ENCODE results near the gene C12orf43. TPM values are rescaled to one million over a fixed set of nuclear protein-coding genes. Genes with fewer than 3 reads are reported as not detected.
"Not testable (repeated sequence)": the region's sequence is repeated elsewhere in the genome, so short reads cannot be mapped to it uniquely, and the experiment has no call there.

Gene C12orf43
- total RNA-seq: 10 to 100 TPM in 2 of 6 experiments, 1 to 10 TPM in 4; 6.7 to 12.2 (median 8.8) TPM
- long read RNA-seq, full-length matches to known transcripts: 3 of 5 reads
- long read RNA-seq, partial matches to known transcripts: 0 of 5 reads
- long read RNA-seq, other reads (novel, unspliced or antisense): 2 of 5 reads

- Histone ChIP-seq H3K27ac (peak within 1 kb of the TSS; percentile 42 to 47 (median 45)), H3K27me3 (no peaks in the 10 kb centered on the region), H3K4me3 (peak within 1 kb of the TSS; percentile 83 to 93 (median 86)), H3K36me3 (no peaks in the 10 kb centered on the region), H3K4me1 (peaks cover 0 to 8% (median 2%) of the 10 kb centered on the region in 4 donors), H3K9me3 (no peaks in the 10 kb centered on the region)
- TF ChIP-seq CTCF (IDR thresholded peaks at IDR 0.05): no peak
- TF ChIP-seq POLR2A (IDR thresholded peaks at IDR 0.05): peak; percentile 57
- ATAC-seq (peak; percentile 96 to 98 (median 96)), DNase-seq (peak; percentile 87 to 93 (median 93))
- WGBS (ENCODE audit: insufficient coverage, low coverage, low lambda C conversion rate, missing lambda C conversion rate): under 1% methylated on average over 25 of the region's 34 CpGs
- intact Hi-C loops (cut with DNase I): no loop called here
These were observed at the start of gene C12orf43 for GRCh38 chr12:121015825-121016766. Gene C12orf43, minus strand, starts transcription at chr12:121016487. Its CDS starts 13 bp downstream, at chr12:121016474.

- TF ChIP-seq POLR2A (IDR thresholded peaks at IDR 0.05) (no peak), CTCF (IDR thresholded peaks at IDR 0.05) (no peak)
- DNase-seq: no peak
- Histone ChIP-seq H3K36me3 (no peaks in the 10 kb centered on the region), H3K27ac (no peak overlapping the region), H3K4me1 (peaks cover 0 to 4% (median under 1%) of the 10 kb centered on the region in 4 donors), H3K27me3 (no peaks in the 10 kb centered on the region), H3K4me3 (no peak overlapping the region), H3K9me3 (no peaks in the 10 kb centered on the region)
- intact Hi-C loops (cut with DNase I): no loop called here
- no peak for ATAC-seq
- 51% methylated on average over 2 of the region's 2 CpGs for WGBS (ENCODE audit: insufficient coverage, low coverage, low lambda C conversion rate, missing lambda C conversion rate)
These were observed 49.1 kb upstream of the C12orf43 start for GRCh38 chr12:121065345-121065744.

- not testable (repeated sequence) for ATAC-seq, H3K27ac ChIP-seq
- intact Hi-C loops (cut with DNase I): loop anchor here in 1 of 2 donors (5.0 kb wide), 1 partner anchor 43 kb away; no protein-coding TSS in a partner anchor
These were observed 48.3 kb upstream of the C12orf43 start for GRCh38 chr12:121064586-121064985.

GRCh38 chr12:121064116-121064515, 47.8 kb upstream of the C12orf43 start:
- Histone ChIP-seq H3K27ac (no peak overlapping the region), H3K4me3 (no peak overlapping the region), H3K4me1 (peaks cover 0 to 7% (median 2%) of the 10 kb centered on the region in 4 donors), H3K27me3 (no peaks in the 10 kb centered on the region), H3K9me3 (no peaks in the 10 kb centered on the region), H3K36me3 (no peaks in the 10 kb centered on the region)
- TF ChIP-seq CTCF (IDR thresholded peaks at IDR 0.05) (no peak), POLR2A (IDR thresholded peaks at IDR 0.05) (no peak)
- ATAC-seq (no peak), DNase-seq (no peak)
- intact Hi-C loops (cut with DNase I): loop anchor here in 1 of 2 donors (5.0 kb wide), 1 partner anchor 43 kb away; no protein-coding TSS in a partner anchor
- 100% methylated on average over 1 of the region's 1 CpG for whole genome bisulfite sequencing (ENCODE audit: insufficient coverage, low coverage, low lambda C conversion rate, missing lambda C conversion rate)

More at GRCh38 chr12:121064586-121064985, 48.3 kb upstream of the C12orf43 start:
- not testable (repeated sequence) for H3K36me3 ChIP-seq, H3K9me3 ChIP-seq, H3K4me1 ChIP-seq, H3K4me3 ChIP-seq, DNase-seq, H3K27me3 ChIP-seq
- 74% methylated on average over 6 of the region's 12 CpGs for WGBS (ENCODE audit: insufficient coverage, low coverage, low lambda C conversion rate, missing lambda C conversion rate)

All from right lobe of liver (tissue), 6 donors.